ENCODE data around the gene PHF21B. TPM values are rescaled to one million over a fixed set of nuclear protein-coding genes. Genes with fewer than 3 reads are reported as not detected.

PHF21B gene
- total RNA-seq, 1 donor from 2014 or later: 0.21 TPM

DNA sequence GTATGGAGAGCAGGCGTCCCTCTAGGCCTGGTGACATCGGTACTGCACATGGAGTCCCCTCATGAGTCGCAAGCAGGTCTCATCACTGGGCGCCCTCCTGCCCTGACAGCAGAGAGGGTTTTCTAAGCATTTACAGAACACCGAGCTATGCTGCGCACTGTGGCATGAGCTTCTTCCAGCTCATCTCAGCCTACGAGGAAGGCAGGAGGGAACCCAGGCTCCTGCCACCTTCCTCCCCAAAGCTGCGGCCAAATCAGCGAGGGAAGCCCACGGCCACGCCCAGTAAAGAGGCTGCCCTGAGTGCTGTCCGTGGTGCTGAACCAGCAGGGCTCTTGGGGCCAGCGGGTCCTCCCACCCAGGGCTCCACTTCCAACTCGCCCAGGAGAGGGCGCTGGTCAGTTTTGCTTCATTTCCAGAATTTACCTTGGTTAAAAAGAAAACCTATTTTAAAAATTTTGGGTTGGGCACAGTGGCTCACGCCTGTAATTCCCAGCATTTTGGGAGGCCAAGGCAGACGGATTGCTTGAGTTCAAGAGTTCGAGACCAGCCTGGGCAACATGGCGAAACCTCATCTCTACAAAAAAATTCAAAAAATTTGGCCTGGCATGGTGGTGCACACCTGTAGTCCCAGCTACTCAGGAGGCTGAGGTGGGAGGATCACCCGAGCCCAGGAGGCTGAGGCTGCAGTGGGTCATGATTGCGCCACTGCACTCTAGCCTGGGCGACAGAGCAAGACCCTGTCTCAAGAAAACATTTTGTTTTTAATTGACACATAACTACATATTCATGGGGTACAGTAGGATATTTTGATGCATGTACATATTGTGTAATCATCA lies 34.2 kb downstream of the PHF21B start:
- no peaks in the 10 kb centered on the region for H3K4me1 Mint-ChIP-seq (ENCODE audit: low read depth)
- H3K4me3 Mint-ChIP-seq: no peak overlapping the region
- no peaks in the 10 kb centered on the region for H3K9me3 Mint-ChIP-seq
- H3K27me3 Mint-ChIP-seq (ENCODE audit: insufficient read depth): no peaks in the 10 kb centered on the region
- H3K36me3 Mint-ChIP-seq (ENCODE audit: low read depth): no peaks in the 10 kb centered on the region
- no peak overlapping the region for H3K27ac Mint-ChIP-seq
- peak; percentile 72 for DNase-seq (ENCODE audit: low spot score)
- intact Hi-C loops (cut with micrococcal nuclease): loop anchor here (1.0 to 5.0 kb wide), 2 partner anchors 107 to 121 kb away; no protein-coding TSS in a partner anchor

DNA sequence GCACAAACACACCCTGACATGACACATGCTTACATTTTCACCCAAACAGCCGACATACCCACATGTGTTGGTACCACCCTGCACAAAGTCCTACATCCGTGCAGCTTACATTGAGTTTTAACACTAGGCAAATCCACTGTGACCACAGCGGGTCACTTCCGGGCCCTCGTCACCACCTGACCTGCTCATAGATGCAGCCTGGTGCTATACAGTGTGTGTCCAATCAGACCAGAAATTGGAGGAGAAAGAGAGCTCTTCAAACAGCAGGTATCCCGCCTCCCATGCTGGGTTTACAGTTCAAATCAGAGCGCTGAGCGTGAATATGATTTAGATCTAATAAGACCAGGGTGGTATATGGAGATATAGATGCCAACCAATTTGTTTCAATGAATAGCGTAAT lies 35.4 kb downstream of the PHF21B start:
- Mint-ChIP-seq H3K4me1 (ENCODE audit: low read depth) (no peaks in the 10 kb centered on the region), H3K27me3 (ENCODE audit: insufficient read depth) (no peaks in the 10 kb centered on the region), H3K27ac (no peak overlapping the region), H3K4me3 (no peak overlapping the region), H3K9me3 (no peaks in the 10 kb centered on the region), H3K36me3 (ENCODE audit: low read depth) (no peaks in the 10 kb centered on the region)
- no peak for DNase-seq (ENCODE audit: low spot score)
- intact Hi-C loops (cut with micrococcal nuclease): no loop called here

DNA sequence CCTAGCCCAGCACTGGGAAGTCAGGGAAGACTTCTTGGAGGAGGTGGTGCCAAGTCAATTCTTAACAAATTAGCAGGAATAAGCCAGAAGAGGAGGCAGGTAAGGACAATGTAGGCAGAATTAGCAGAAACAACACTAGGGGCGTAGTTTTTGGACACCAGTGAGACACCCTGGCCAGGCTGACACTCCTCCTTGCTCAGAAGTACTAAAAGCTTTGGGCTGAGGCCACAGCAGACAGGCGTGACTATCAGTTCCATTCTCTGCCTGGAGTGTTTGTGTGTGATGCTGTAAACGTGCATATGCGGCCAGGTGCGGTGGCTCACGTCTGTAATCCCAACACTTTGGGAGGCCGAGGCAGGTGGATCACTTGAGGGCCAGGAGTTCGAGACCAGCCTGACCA lies 36.0 kb downstream of the PHF21B start:
- intact Hi-C loops (cut with micrococcal nuclease): no loop called here
- Mint-ChIP-seq H3K4me1 (ENCODE audit: low read depth) (no peaks in the 10 kb centered on the region), H3K36me3 (ENCODE audit: low read depth) (no peaks in the 10 kb centered on the region), H3K27ac (no peak overlapping the region), H3K27me3 (ENCODE audit: insufficient read depth) (no peaks in the 10 kb centered on the region), H3K9me3 (no peaks in the 10 kb centered on the region), H3K4me3 (no peak overlapping the region)
- DNase-seq (ENCODE audit: low spot score): no peak

DNA sequence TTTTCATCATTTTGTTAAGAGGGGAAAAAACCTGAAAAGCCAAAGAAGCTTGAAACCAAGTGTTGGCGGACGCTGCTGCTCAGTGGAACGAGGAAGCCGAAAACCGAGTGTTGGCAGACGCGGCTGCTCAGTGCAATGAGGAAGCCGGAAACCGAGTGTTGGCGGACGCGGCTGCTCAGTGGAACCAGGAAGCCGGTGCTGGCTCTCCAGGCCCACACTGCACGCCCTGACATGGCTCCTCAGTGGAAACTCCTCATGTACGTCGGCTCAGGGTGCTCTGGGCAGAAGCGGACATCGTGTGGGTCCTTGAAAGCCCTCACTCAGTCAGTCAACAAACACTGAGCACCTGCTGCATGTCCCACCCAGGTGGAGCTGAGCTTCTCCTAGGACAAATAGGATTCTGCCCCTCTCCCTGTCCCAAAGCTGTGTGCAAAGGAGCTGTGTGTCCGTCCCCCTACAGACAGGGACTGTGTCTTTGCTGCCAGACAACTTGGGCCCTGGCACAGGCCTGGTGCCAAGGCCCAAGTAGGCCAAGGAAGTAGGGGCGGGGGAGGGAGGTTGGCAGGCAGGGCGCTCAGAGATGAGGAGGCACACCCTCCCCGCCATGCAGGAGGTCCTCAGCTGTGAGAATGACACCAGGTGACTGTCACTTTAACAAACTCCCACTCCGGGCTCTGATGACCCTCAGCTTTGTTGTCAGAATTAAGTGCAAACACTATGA lies 37.3 kb downstream of the PHF21B start:
- Mint-ChIP-seq H3K9me3 (no peaks in the 10 kb centered on the region), H3K27me3 (ENCODE audit: insufficient read depth) (no peaks in the 10 kb centered on the region), H3K27ac (no peak overlapping the region), H3K4me3 (no peak overlapping the region), H3K4me1 (ENCODE audit: low read depth) (no peaks in the 10 kb centered on the region), H3K36me3 (ENCODE audit: low read depth) (no peaks in the 10 kb centered on the region)
- DNase-seq (ENCODE audit: low spot score): no peak
- intact Hi-C loops (cut with micrococcal nuclease): no loop called here

DNA sequence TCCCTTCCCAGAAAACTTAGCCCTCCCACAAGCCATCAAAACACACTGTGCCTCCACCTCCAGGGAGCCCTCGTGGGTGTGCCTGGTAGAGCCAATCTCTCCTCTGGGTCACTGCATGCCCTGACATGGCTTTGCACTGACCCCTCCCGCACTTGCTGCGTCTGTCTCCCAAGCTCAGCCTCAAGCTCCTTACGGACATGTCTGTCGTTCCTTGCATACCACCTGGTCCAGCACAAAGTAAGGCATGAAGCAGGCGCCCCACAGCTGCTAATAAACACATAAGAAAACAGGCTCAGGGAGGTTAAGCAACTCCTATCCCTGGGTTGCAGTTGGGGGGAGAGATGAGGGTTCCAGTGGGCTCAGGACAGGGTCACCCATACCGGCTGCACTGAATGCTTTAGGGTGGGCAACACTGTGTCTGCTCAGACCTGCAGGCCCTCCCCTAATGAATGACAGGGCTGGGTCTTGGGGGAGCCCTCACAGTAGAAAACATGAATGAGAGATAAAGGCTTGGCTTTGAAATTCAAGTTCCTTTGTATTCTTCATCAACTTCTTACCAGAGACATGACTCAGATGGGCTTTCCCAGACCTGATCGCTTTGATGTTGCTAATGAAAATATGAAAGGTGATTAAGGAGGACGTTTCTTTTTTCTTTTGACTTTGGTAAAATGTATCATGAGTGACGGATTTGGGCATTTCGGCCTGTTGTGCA lies 38.0 kb downstream of the PHF21B start:
- no peaks in the 10 kb centered on the region for H3K9me3 Mint-ChIP-seq
- no peak overlapping the region for H3K27ac Mint-ChIP-seq
- intact Hi-C loops (cut with micrococcal nuclease): no loop called here
- no peaks in the 10 kb centered on the region for H3K4me1 Mint-ChIP-seq (ENCODE audit: low read depth)
- no peak overlapping the region for H3K4me3 Mint-ChIP-seq
- DNase-seq (ENCODE audit: low spot score): no peak
- H3K27me3 Mint-ChIP-seq (ENCODE audit: insufficient read depth): no peaks in the 10 kb centered on the region
- no peaks in the 10 kb centered on the region for H3K36me3 Mint-ChIP-seq (ENCODE audit: low read depth)

DNA sequence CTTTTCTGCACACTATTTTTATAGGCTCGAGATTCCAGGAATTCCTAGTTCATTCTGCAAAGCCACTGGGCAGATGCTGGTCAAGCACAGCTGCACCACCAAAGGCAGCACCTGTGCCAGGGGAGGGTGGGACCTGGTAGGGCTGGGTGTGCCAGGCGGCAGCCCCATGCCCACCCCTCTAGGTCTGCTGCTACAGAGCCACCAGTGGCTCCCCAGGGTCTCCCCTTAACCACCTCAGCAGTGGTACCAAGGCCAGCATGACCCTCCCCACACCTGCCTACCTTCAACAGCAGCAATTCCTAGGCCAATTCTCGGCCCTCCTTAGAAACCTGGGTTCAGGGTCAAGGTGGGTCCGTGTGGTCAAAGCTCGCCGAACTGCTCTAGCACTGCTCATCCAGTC lies 39.5 kb downstream of the PHF21B start:
- Mint-ChIP-seq H3K4me1 (ENCODE audit: low read depth) (no peaks in the 10 kb centered on the region), H3K27me3 (ENCODE audit: insufficient read depth) (no peaks in the 10 kb centered on the region), H3K27ac (no peak overlapping the region), H3K36me3 (ENCODE audit: low read depth) (no peaks in the 10 kb centered on the region), H3K4me3 (no peak overlapping the region), H3K9me3 (no peaks in the 10 kb centered on the region)
- intact Hi-C loops (cut with micrococcal nuclease): no loop called here
- no peak for DNase-seq (ENCODE audit: low spot score)

DNA sequence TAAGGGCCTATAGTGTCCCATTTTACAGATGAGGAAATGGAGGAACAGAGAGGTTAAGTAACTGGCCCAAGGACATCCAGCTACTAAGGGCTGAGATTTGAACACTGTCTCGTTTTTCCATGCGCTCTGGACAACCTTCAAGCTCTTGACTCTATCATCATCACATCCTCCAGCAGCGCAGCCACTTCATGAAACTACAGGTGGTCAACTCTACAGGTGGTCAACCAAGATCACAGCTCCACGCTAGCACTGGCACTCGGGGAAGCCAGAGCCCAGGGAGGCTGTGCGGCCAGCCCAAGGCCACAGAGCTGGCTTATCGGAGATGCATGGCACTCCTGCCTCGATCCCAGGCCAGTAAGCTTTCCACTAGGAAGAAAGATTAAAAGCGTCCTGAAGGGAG lies 40.0 kb downstream of the PHF21B start:
- intact Hi-C loops (cut with micrococcal nuclease): no loop called here
- Mint-ChIP-seq H3K27ac (no peak overlapping the region), H3K27me3 (ENCODE audit: insufficient read depth) (no peaks in the 10 kb centered on the region), H3K4me3 (no peak overlapping the region), H3K9me3 (no peaks in the 10 kb centered on the region), H3K4me1 (ENCODE audit: low read depth) (no peaks in the 10 kb centered on the region), H3K36me3 (ENCODE audit: low read depth) (no peaks in the 10 kb centered on the region)
- no peak for DNase-seq (ENCODE audit: low spot score)

DNA sequence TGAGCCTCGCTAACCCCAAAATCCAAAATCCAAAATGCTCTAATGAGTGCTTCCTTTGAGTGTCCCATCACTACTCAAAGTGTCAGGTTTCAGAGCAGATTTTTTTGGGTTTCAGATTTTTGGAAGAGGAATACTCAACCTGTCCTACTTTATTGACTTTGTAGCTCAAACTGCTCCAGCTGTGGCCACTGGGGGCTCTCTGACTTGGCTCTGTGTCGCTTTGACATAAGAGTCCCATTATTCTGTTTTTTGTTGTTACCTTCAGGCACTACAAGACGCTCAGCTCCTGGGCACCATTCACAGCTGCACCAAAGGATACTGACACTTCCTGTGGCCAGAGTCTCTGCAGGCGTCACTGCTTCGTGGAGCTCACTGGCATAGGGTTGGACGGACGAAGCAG lies 41.1 kb downstream of the PHF21B start:
- Mint-ChIP-seq H3K9me3 (no peaks in the 10 kb centered on the region), H3K4me3 (no peak overlapping the region), H3K36me3 (ENCODE audit: low read depth) (no peaks in the 10 kb centered on the region), H3K4me1 (ENCODE audit: low read depth) (no peaks in the 10 kb centered on the region), H3K27me3 (ENCODE audit: insufficient read depth) (no peaks in the 10 kb centered on the region), H3K27ac (no peak overlapping the region)
- intact Hi-C loops (cut with micrococcal nuclease): no loop called here
- DNase-seq (ENCODE audit: low spot score): no peak

DNA sequence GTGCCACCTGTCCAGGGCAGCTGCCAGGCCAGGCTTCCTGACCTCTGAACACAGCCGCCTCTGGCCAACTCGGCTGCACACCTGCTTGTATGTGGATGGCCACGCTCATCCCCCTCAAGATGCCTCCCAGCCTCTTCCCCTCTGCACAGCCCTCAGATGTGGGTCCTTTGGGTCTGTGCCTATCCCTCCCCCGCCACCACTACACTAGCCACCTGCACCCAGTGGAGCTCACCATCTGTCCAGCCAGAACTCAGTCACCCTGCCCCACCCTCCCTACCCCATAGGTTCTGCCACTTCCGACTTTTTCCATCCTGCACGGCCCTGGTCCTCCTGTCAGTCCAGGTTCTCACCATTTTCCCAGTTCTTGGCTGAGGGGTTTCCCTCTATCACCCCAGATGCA lies 44.6 kb downstream of the PHF21B start:
- no peaks in the 10 kb centered on the region for H3K27me3 Mint-ChIP-seq (ENCODE audit: insufficient read depth)
- intact Hi-C loops (cut with micrococcal nuclease): no loop called here
- no peak for DNase-seq (ENCODE audit: low spot score)
- no peaks in the 10 kb centered on the region for H3K4me1 Mint-ChIP-seq (ENCODE audit: low read depth)
- H3K27ac Mint-ChIP-seq: no peak overlapping the region
- no peaks in the 10 kb centered on the region for H3K9me3 Mint-ChIP-seq
- no peak overlapping the region for H3K4me3 Mint-ChIP-seq
- H3K36me3 Mint-ChIP-seq (ENCODE audit: low read depth): no peaks in the 10 kb centered on the region

DNA sequence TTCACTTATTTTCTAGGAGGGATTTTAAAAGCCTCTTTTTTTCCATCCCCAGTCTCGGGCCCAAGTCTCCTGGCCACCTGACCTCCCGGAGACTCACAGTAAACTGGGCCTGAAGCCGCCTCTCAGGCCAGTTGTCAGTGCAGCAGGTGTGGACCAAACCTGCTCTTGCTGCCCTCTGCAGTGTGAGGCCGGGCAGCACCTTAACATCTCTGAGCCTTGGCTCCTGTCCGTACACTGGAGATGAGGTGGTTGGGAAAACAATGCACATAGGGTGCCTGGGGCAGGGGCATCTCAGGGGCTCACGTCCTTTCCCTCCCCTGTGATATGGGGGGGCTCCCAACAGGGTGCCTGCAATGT lies 45.1 kb downstream of the PHF21B start:
- no peaks in the 10 kb centered on the region for H3K36me3 Mint-ChIP-seq (ENCODE audit: low read depth)
- H3K4me1 Mint-ChIP-seq (ENCODE audit: low read depth): no peaks in the 10 kb centered on the region
- no peaks in the 10 kb centered on the region for H3K27me3 Mint-ChIP-seq (ENCODE audit: insufficient read depth)
- H3K27ac Mint-ChIP-seq: no peak overlapping the region
- no peak overlapping the region for H3K4me3 Mint-ChIP-seq
- DNase-seq (ENCODE audit: low spot score): no peak
- H3K9me3 Mint-ChIP-seq: no peaks in the 10 kb centered on the region
- intact Hi-C loops (cut with micrococcal nuclease): no loop called here

DNA sequence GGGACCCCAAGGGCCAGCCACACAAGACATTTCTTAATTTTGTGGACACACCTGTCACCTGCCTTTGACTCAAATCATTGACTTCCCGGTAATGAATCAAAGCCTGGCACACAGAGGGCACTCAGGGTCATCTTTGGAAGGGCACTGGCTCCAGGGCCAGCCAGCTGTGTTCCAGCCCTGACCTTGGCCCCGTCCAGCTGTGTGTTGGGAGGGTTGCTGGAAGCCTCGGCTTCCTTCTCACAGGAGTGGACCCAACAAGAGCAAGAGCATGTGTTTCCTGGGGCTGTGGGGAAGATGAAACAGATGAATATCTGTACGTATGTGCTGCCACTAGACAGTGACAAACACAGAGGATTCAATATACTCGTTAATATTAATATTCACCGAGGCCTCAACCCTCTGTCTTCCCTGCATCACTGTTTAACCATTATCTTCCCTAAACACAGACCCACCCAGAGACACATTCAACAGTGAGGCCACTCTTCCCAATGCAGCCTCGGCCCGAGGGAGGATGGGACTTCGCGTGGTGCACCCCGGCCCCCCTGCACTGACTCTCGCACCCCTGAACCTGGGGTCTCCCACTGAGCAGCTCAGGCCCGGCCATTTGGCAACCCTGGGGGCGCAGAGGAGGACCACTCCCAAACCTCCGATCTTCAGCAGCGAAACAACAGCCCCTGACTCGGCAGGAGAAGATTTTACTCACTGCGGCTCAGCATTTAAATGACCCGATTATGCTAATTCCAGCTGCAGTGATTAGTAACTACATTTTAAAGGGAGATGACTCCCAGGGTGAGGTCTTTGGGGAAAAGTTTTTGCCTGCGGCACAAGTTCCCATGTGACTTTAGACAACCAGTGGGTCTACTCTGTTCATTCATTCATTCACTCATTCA lies 45.7 kb downstream of the PHF21B start:
- Mint-ChIP-seq H3K27ac (no peak overlapping the region), H3K9me3 (no peaks in the 10 kb centered on the region), H3K4me3 (no peak overlapping the region), H3K27me3 (ENCODE audit: insufficient read depth) (no peaks in the 10 kb centered on the region), H3K36me3 (ENCODE audit: low read depth) (no peaks in the 10 kb centered on the region), H3K4me1 (ENCODE audit: low read depth) (no peaks in the 10 kb centered on the region)
- DNase-seq (ENCODE audit: low spot score): no peak
- intact Hi-C loops (cut with micrococcal nuclease): no loop called here

DNA sequence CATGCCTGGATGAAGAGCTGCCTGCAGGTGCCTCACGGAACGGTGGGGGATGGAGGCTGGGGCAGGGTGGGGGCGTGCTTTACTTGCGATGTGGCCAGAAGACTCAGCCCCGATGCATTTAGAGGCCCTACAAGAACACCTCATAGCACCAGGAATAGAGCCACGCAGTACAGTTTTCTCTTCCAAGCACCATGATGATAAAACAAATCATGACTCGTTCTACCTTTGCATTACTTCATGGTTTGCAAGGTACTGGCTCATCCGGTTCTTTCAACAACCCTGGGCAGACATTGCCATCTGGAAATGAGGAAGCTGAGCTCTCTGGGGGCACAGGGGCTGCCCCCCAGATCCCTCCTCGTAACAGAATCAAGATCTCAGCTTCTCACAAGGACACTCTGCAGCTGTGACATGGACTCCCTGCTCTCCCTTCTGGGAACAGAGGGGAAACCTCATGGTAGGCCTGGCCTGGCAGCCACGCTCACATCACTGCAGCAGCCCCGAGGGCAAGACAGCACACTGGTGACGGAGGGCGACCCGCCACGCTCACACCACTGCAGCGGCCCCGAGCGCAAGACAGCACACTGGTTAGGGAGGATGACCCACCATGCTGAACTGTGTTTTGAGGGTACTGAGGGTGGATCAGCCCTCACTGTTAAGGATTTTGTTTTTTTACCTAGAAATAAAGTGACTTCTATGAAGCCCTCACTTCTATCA lies 46.9 kb downstream of the PHF21B start:
- no peak overlapping the region for H3K4me3 Mint-ChIP-seq
- H3K36me3 Mint-ChIP-seq (ENCODE audit: low read depth): no peaks in the 10 kb centered on the region
- H3K27ac Mint-ChIP-seq: no peak overlapping the region
- no peaks in the 10 kb centered on the region for H3K9me3 Mint-ChIP-seq
- H3K27me3 Mint-ChIP-seq (ENCODE audit: insufficient read depth): no peaks in the 10 kb centered on the region
- intact Hi-C loops (cut with micrococcal nuclease): no loop called here
- no peak for DNase-seq (ENCODE audit: low spot score)
- H3K4me1 Mint-ChIP-seq (ENCODE audit: low read depth): no peaks in the 10 kb centered on the region

All from activated T-helper 1 cell treated with anti-CD3 and anti-CD28 coated beads, Interleukin-12 subunit alpha, Interleukin-12 subunit beta, Interleukin-2, Interleukin-4 antibody, amounts not matched to agents 30 ng/mL and 10 ng/mL and 1 ng/mL, durations not matched to agents 14 hours and 24 hours and 36 hours (primary cell).